CD4-positive, alpha-beta T cell treated with Interferon gamma for 1 hour (primary cell): ENCODE measurements around the gene PRAMEF5.
"Not testable (repeated sequence)": the region's sequence is repeated elsewhere in the genome, so short reads cannot be mapped to it uniquely, and the experiment has no call there.

ENCODE experiments used
- DNase-seq: peaks from one replicate; pipeline ENCODE4 v3.0.0-alpha.2; 2020

Gene PRAMEF5

DNA sequence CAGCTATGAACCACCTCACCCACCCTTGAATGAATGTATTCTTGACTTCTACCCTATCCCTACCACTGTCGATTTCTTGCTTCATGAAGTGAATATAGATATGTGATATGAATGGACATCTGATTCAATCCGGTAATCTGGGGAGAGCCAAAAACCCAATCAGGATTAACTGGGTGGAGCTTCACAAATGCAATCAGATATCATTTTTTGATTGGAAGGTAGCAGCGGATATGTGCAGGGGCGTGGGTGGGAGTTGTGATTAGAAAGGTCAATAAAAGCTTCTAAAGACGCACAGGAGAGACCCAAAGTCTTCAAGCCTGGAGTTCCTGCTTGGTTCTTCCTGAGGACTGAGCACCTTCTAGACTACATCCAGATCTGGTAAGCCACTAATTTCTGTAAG lies at the start of gene PRAMEF5:
TSS of gene PRAMEF5 (plus strand) at position 301 of the 400 bp plus-strand sequence. CDS start 5,071 bp downstream, outside the sequence.
- DNase-seq = not testable (repeated sequence)

DNA sequence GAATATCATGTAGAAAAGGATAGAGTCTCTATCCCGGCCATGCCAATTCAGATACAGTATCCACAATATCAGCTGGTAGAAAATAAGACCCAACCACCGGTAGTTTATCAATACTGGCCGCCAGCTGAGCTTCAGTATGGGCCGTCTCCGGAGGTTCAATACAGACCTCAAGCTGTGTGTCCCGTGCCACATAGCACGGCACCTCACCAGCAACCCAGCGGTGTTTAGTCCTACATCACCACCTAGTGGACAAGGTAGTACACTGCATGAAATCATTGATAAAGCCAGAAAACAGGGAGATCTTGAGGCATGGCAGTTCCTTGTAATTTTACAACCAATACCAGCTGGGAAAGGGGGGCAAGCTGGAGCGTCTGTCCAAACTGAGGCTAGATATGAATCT lies 45.3 kb upstream of the PRAMEF5 start:
- DNase-seq = not testable (repeated sequence)

DNA sequence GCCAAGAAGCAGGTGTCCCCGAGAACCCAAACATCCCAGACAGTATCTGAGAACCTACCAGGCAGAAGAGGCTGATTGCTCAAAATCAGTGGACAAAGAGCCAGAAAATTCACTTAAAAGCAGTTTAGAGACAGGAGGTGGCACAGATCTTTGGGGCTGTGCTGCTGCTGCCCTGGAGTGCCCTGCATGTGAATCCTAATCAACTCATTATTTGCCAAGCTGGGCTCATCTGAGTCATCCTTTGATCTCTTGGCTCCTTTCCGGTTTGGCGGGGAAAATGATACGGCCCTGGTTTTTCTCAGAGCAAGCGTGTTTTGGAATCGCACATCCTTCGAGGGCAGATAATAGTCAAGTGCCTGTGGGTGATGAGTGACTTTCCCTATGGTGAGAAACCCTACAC lies 37.4 kb upstream of the PRAMEF5 start:
- not testable (repeated sequence) for DNase-seq

DNA sequence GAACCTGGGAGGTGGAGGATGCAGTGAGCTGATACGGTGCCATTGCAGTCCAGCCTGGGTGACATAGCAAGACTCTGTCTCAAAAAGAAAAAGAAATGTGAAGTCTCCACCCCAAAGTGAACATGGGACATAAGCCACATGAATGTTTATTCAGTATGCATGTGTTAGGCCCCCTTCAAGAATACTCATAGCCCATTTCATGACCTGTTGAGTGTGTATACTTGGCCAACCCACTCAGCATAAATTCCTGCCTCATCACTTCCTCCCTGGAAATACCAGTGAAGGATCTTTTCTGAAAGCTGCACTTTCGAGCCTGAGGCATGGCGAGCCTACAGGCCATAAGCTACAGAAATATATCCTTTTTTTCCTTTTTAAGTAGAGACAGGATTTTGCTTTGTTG lies 34.8 kb upstream of the PRAMEF5 start:
- DNase-seq = not testable (repeated sequence)

DNA sequence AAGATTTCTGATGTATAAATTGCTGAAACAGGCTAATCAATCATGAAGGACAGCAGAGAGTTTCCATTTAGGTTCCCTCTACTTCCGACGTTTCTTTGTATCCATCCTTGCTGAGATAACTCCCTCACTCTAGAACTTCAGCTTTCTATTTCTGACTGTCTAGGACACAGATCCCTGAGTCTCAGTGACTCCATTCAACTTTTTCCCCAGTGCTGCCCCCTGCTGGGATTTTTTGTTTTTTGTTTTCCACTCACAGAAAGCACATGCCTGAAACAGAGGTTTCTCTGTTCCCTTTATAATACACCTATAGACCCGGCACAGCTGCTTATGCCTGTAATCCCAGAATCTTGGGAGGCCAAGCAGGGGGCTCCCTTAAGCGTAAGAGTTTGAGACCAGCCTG lies 31.2 kb upstream of the PRAMEF5 start:
- not testable (repeated sequence) for DNase-seq

- no peak for DNase-seq
Measured at GRCh38 chr1:13224480-13225060, 29.4 kb upstream of the PRAMEF5 start.

- not testable (repeated sequence) for DNase-seq
Measured at GRCh38 chr1:13225675-13226204, 28.3 kb upstream of the PRAMEF5 start, which contains the start of gene PRAMEF18. Gene PRAMEF18 (minus strand): TSS chr1:13226154. CDS start chr1:13226106, 48 bp downstream.

- DNase-seq = not testable (repeated sequence)
Measured at GRCh38 chr1:13227271-13228055, 26.5 kb upstream of the PRAMEF5 start.

GRCh38 chr1:13228343-13228781 lies 25.6 kb upstream of the PRAMEF5 start:
- peak; percentile 17 for DNase-seq

- not testable (repeated sequence) for DNase-seq
Measured at GRCh38 chr1:13230096-13230495, 23.9 kb upstream of the PRAMEF5 start.

DNA sequence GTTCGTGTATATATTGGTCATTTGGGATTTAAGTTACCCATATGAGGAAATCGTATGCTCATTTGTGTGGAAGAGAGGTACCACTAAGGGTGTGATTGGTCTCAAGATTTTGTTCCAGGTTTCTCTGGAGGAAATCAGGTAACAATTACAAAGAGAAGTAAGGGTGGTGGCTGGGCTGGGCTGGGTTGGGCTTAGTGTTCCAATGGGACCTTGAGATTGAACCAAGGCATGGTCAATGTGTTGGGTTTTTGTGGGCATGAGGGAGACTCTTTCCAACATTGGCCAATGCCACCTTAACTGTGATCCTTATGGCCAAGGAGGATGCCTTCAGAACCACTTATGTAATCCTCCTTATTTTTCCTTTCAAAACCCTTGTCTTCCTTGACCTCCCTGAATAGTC lies 23.4 kb upstream of the PRAMEF5 start:
- not testable (repeated sequence) for DNase-seq

DNA sequence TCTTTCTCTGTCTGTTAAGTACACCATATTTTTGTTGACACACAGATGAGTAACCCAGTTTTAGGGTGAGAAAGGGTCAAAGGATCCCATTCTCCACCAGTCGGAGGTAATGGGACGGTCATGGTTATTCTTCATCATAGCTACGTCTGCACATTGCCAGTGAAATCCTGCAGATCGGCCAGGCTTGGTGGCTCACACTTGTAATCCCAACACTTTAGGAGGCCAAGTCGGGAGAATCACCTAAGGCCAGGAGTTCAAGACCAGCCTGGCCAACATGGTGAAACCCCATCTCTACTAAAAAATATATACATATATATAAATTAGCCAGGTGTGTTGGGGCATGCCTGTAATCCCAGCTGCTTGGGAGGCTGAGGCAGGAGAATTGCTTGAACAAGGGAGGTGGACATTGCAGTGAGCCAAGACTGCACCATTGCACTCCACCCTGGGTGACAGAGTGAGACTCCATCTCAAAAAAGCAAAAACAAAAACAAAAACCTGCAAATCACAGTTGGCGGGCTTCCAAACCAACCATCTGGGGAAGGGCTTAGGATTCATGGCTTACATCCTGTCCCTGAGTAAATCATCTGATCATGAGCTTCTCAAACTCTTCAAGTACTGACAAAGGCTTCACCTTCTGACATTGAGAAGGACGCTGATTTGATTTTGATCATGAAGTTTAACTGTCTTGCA lies 22.8 kb upstream of the PRAMEF5 start:
- DNase-seq = not testable (repeated sequence)

DNA sequence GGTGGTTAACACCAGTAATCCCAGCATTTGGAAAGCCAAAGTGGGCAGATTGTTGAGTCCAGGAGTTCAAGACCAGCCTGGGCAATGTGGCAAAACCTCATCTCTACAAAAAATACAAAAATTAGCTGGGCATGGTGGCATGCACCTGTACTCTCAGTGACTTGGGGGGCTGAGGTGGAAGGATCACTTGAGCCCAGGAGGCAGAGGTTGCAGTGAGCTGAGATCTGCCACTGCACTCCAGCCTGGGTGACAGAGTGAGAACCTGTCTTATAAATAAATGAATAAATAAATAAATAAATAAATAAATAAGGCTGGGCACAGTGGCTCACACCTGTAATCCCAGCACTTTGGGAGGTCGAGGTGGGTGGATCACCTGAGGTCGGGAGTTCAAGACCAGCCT lies 21.9 kb upstream of the PRAMEF5 start:
- DNase-seq = not testable (repeated sequence)

DNA sequence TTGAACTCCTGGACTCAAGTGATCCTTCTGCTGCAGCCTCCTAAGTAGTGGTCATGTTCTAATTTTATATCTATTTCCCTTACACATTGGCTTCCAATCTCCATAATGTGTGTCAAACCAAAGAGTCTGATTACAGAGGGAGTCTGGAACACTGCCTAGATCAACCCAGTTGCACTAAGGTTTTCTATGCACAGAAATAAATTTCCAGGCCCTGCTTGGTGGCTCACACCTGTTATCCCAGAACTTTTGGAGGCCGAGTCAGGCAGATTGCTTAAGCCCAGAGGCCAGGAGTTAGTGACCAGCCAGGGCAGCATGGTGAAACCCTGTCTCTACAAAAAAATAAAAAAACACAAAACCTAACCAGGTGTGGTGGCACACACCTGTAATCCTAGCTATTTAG lies 19.9 kb upstream of the PRAMEF5 start:
- not testable (repeated sequence) for DNase-seq

GRCh38 chr1:13237572-13237971 lies 16.4 kb upstream of the PRAMEF5 start:
- not testable (repeated sequence) for DNase-seq

- not testable (repeated sequence) for DNase-seq
Measured at GRCh38 chr1:13239633-13240032, 14.4 kb upstream of the PRAMEF5 start.

- not testable (repeated sequence) for DNase-seq
Measured at GRCh38 chr1:13243536-13244263, 10.3 kb upstream of the PRAMEF5 start.

GRCh38 chr1:13245841-13246553 lies 8.0 kb upstream of the PRAMEF5 start:
- DNase-seq = not testable (repeated sequence)

DNA sequence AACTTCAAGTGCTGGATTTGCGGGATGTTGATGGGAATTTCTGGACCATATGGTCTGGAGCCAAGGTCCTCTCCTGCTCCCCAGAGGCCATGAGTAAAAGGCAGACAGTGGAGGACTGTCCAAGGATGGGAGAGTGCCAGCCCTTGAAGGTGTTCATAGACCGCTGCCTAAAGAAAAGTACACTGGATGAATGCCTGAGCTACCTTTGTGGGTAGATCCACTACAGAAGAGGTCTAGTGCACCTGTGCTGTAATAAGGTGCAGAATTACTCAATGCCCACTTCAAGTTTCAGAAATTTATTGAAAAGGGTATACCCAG lies 7.5 kb upstream of the PRAMEF5 start:
- not testable (repeated sequence) for DNase-seq

DNA sequence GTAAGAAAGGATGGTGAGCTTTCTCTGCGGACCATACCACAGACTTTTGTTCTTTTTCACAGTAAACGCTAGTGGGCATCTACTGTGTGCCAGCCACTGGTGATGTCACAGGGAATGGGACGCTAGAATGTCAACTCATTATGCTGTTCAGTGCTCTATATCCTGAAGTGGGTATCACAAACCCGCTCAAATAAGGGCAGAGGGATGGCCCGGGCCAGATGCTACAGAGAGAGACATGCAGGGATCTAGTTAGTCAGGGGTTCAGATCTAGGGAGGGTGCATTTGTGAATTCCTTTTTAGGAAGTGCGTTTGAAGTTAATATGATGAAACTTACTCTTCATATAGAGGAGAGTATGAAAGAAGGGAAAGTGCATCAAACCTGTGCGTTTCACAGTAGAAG lies 6.9 kb upstream of the PRAMEF5 start:
- not testable (repeated sequence) for DNase-seq

GRCh38 chr1:13265124-13265523 lies 11.1 kb downstream of the PRAMEF5 start:
- DNase-seq = not testable (repeated sequence)

- DNase-seq = not testable (repeated sequence)
Measured at GRCh38 chr1:13277016-13277415, 23.0 kb downstream of the PRAMEF5 start.
